Transverse colon (tissue), 4 donors: ENCODE measurements around the gene PRR5L. TPM values are rescaled to one million over a fixed set of nuclear protein-coding genes. Genes with fewer than 3 reads are reported as not detected.

Experiments used
- DNase-seq: peaks from one replicate; pipeline ENCODE4 v3.0.0-alpha.2; 2019
- H3K27ac ChIP-seq, 4 donors: fragments of 200-600 bp; sonication (generic); 2 replicates each; pipeline ENCODE4 v1.5.1; 2016 to 2018; ENCODE audit warnings: inconsistent platforms in 4 of 4
- H3K27me3 ChIP-seq: fragments of 200-600 bp; sonication (generic); 2 replicates; pipeline ENCODE4 v1.5.1; 2017; ENCODE audit warnings: inconsistent platforms
- H3K36me3 ChIP-seq, 4 donors: fragments of 200-600 bp; sonication (generic); 2 replicates each; pipeline ENCODE4 v1.5.1; 2017 to 2019; ENCODE audit warnings: inconsistent platforms in 4 of 4
- H3K4me1 ChIP-seq, 4 donors: fragments of 200-600 bp; sonication (generic); 2 replicates each; pipeline ENCODE4 v1.5.1; 2017 to 2020; ENCODE audit warnings: inconsistent platforms in 4 of 4
- H3K4me3 ChIP-seq, 4 donors: fragments of 200-600 bp; sonication (generic); 1 replicate in 1 of 4; 2 replicates in 3 of 4; pipeline versions ENCODE4 v1.5.1 to v1.6.1; 2017 to 2019; ENCODE audit warnings: inconsistent platforms in 4 of 4
- H3K9me3 ChIP-seq, 2 donors: fragments of 200-600 bp; sonication (generic); 2 replicates each; pipeline ENCODE4 v1.5.1; 2017 to 2019; ENCODE audit warnings: inconsistent platforms in 2 of 2
- EP300 ChIP-seq: sonication (generic); formaldehyde crosslinking; IDR thresholded peaks from one replicate; pipeline ENCODE4 v1.6.1; 2017; ENCODE audit warnings: antibody characterized with exemption, low read depth
- POLR2A ChIP-seq: fragments of 450-650 bp; IDR thresholded peaks from one replicate; pipeline ENCODE4 v1.6.1; 2016; ENCODE audit warnings: antibody characterized with exemption, mild to moderate bottlenecking, moderate library complexity
- POLR2AphosphoS5 ChIP-seq, 3 donors: sonication (generic); formaldehyde crosslinking; IDR thresholded peaks; one replicate each; pipeline ENCODE4 v1.6.1; 2016; ENCODE audit warnings: antibody characterized with exemption in 3 of 3
- WGBS, 2 donors: methylation state at CpG; one replicate each; pipeline ENCODE4 v1.1.5; 2018; ENCODE audit warnings: low coverage in 1 of 2; 5-methylcytosine and 5-hydroxymethylcytosine counted together
- in situ Hi-C, 4 donors: fragments of 200-750 bp; cut with MboI; loops; one replicate each; pipeline versions ENCODE4 v1.15.0 to v1.15.1; 2017; ENCODE audit warnings: low sequenced_read_pairs in 3 of 4, low pct_ligation_motif_present in 1 of 4, low pct_unique_long_range_greater_than_20kb in 1 of 4
- intact Hi-C: fragments of 100-400 bp; cut with DNase I; formaldehyde crosslinking; loops from one replicate; pipeline ENCODE4 v1.15.1; 2023; ENCODE audit warnings: low total_unique reads
- total RNA-seq, 4 donors: library from RNA; depleted of rRNA; stranded (reverse); fragments of >200 nt; gene quantifications; one replicate each; pipeline ENCODE4 v1.1.0, GENCODE V29; 2016
- TF ChIP-seq, protein P1 (sequence below), 5 experiments: fragments of 200-600 bp in 3 of 5; fragments of 450-650 bp in 2 of 5; sonication (generic) in 3 of 5; IDR thresholded peaks; 1 replicate in 2 of 5; 2 replicates in 3 of 5; pipeline ENCODE4 v1.5.1; 2016 to 2017; ENCODE audit warnings: antibody characterized with exemption in 5 of 5, inconsistent platforms in 3 of 5, mild to moderate bottlenecking in 2 of 5, moderate library complexity in 1 of 5

Gene PRR5L
- total RNA-seq, 4 donors from 2014 or later, result 203 to 418 (median 251) TPM

- Histone ChIP-seq H3K4me3 (no peak overlapping the region), H3K27ac (peak overlapping the region; percentile 82 to 87 (median 84)), H3K9me3 (no peaks in the 10 kb centered on the region), H3K4me1 (peaks cover 7 to 46% (median 30%) of the 10 kb centered on the region in 4 donors), H3K36me3 (no peaks in the 10 kb centered on the region), H3K27me3 (no peaks in the 10 kb centered on the region)
- TF ChIP-seq, protein P1, sequence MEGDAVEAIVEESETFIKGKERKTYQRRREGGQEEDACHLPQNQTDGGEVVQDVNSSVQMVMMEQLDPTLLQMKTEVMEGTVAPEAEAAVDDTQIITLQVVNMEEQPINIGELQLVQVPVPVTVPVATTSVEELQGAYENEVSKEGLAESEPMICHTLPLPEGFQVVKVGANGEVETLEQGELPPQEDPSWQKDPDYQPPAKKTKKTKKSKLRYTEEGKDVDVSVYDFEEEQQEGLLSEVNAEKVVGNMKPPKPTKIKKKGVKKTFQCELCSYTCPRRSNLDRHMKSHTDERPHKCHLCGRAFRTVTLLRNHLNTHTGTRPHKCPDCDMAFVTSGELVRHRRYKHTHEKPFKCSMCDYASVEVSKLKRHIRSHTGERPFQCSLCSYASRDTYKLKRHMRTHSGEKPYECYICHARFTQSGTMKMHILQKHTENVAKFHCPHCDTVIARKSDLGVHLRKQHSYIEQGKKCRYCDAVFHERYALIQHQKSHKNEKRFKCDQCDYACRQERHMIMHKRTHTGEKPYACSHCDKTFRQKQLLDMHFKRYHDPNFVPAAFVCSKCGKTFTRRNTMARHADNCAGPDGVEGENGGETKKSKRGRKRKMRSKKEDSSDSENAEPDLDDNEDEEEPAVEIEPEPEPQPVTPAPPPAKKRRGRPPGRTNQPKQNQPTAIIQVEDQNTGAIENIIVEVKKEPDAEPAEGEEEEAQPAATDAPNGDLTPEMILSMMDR (IDR thresholded peaks at IDR 0.05), result no peak
- peak in 1 of 3 donors; percentile 69 for TF ChIP-seq POLR2AphosphoS5 (IDR thresholded peaks at IDR 0.05)
- WGBS, 2 donors, result 32 to 47% methylated on average over 6 of the region's 6 CpGs
- intact Hi-C loops, result no loop called here
- in situ Hi-C loops, result no loop called here
- DNase-seq, result no peak
Observed at GRCh38 chr11:36373016-36374010, 77.2 kb downstream of the PRR5L start.

GRCh38 chr11:36374726-36375125 is 78.6 kb downstream of the PRR5L start:
- H3K4me3 ChIP-seq, result no peak overlapping the region
- intact Hi-C loops (no loop called here), in situ Hi-C loops (loop anchor here in 1 of 4 donors (25.0 kb wide), 1 partner anchor 87 kb away; the partner anchor contains the start of genes COMMD9 and PRR5L)
- DNase-seq, result no peak
- no peaks in the 10 kb centered on the region for H3K36me3 ChIP-seq
- TF ChIP-seq EP300, result no peak
- TF ChIP-seq POLR2A, result no peak
- no peak for TF ChIP-seq POLR2AphosphoS5 (IDR thresholded peaks at IDR 0.05)
- TF ChIP-seq, protein P1 (IDR thresholded peaks at IDR 0.05), result no peak
- no peaks in the 10 kb centered on the region for H3K27me3 ChIP-seq
- peak overlapping the region; percentile 82 to 87 (median 84) for H3K27ac ChIP-seq
- no peaks in the 10 kb centered on the region for H3K9me3 ChIP-seq
- WGBS, 2 donors, result 67 to 75% methylated on average over 2 to 4 of the region's 4 CpGs
- H3K4me1 ChIP-seq, result peaks cover 7 to 59% (median 36%) of the 10 kb centered on the region in 4 donors

DNA sequence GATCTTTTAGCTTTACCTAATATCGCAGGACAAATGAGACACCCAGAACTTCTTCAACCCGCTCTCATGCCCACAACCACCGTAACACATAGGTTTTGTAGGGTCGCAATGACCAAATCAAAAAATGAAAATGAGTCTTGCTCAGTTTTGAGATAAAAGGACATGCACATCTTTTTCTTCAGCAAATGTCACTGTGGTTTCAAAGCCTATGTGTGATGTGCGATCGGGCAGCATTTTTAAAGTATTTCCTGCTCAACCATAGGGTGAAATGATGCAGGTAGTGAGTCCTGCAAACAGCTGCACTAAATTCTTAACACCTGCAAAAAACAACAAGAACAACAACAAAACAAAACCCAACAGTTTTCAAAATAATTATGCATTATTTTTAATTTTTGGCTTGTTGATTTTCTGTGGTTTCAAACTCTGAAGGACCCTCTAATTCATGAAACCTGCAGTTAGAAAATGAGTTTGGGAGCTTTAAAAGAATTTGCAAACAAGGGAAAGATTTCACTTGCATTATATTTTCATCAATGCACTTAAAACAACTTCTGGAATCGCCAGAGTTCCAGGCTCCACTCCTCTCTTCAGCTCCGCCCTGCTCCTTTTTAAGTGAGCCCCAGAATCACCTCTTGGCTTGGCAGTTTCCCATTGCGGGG is 79.4 kb downstream of the PRR5L start:
- no peaks in the 10 kb centered on the region for H3K9me3 ChIP-seq
- H3K27ac ChIP-seq, result peak overlapping the region; percentile 82 to 87 (median 84)
- no peaks in the 10 kb centered on the region for H3K36me3 ChIP-seq
- in situ Hi-C loops, result loop anchor here in 1 of 4 donors (25.0 kb wide), 1 partner anchor 88 kb away; the partner anchor contains the start of genes COMMD9 and PRR5L
- intact Hi-C loops, result no loop called here
- DNase-seq, result no peak
- H3K4me1 ChIP-seq, result peaks cover 7 to 62% (median 40%) of the 10 kb centered on the region in 4 donors
- TF ChIP-seq EP300 (no peak), POLR2A (no peak)
- TF ChIP-seq, protein P1 (IDR thresholded peaks at IDR 0.05), result no peak
- 62 to 76% methylated on average over 7 to 9 of the region's 9 CpGs for WGBS, 2 donors
- H3K27me3 ChIP-seq, result no peaks in the 10 kb centered on the region
- peak overlapping the region in 3 of 4 donors; percentile 60 to 74 (median 61) for H3K4me3 ChIP-seq
